AG10803 (cell line): ENCODE results near the gene SMARCB1.

Experiments used
- DNase-seq: peaks from one replicate; pipeline ENCODE4 v3.0.0; 2010; ENCODE audit warnings: low read depth
- H3K4me3 ChIP-seq: 2 replicates; pipeline ENCODE4 v1.5.1; 2011; ENCODE audit warnings: mild to moderate bottlenecking, low read length, control low read depth
- TF ChIP-seq, protein P1 (sequence below): conservative IDR thresholded peaks from 2 replicates; pipeline ENCODE4 v1.5.1; 2011; ENCODE audit warnings: mild to moderate bottlenecking, low read length, control low read depth, inconsistent platforms

Gene SMARCB1

DNA sequence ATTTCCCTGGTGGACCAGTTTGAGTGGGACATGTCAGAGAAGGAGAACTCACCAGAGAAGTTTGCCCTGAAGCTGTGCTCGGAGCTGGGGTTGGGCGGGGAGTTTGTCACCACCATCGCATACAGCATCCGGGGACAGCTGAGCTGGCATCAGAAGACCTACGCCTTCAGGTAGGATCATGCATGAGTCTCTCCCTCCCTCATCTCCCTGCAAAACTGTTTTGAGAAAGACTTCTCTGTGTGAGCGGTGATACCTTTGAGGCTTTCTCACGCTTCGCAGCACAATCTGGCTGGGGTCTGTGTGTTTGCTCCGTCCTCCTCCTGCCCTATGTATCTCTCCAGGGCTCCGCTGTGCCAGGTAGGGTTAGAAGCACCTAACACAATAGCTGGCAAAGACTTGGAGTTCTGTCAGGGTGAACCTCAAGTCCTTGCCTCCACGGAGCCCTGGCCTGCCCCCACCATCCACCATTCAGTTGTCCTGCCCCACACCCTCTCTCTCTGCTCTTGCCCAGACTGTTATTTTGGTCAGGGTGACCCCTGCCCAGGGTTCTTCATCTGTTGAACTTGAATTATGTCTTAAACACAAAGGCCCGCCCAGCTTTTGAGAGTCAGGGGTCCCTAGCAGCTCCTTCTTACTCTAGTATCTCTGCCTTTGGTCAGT, 38.6 kb downstream of the SMARCB1 start:
- no peak for DNase-seq
- TF ChIP-seq, protein P1, sequence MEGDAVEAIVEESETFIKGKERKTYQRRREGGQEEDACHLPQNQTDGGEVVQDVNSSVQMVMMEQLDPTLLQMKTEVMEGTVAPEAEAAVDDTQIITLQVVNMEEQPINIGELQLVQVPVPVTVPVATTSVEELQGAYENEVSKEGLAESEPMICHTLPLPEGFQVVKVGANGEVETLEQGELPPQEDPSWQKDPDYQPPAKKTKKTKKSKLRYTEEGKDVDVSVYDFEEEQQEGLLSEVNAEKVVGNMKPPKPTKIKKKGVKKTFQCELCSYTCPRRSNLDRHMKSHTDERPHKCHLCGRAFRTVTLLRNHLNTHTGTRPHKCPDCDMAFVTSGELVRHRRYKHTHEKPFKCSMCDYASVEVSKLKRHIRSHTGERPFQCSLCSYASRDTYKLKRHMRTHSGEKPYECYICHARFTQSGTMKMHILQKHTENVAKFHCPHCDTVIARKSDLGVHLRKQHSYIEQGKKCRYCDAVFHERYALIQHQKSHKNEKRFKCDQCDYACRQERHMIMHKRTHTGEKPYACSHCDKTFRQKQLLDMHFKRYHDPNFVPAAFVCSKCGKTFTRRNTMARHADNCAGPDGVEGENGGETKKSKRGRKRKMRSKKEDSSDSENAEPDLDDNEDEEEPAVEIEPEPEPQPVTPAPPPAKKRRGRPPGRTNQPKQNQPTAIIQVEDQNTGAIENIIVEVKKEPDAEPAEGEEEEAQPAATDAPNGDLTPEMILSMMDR = no peak
- no peak overlapping the region for H3K4me3 ChIP-seq

DNA sequence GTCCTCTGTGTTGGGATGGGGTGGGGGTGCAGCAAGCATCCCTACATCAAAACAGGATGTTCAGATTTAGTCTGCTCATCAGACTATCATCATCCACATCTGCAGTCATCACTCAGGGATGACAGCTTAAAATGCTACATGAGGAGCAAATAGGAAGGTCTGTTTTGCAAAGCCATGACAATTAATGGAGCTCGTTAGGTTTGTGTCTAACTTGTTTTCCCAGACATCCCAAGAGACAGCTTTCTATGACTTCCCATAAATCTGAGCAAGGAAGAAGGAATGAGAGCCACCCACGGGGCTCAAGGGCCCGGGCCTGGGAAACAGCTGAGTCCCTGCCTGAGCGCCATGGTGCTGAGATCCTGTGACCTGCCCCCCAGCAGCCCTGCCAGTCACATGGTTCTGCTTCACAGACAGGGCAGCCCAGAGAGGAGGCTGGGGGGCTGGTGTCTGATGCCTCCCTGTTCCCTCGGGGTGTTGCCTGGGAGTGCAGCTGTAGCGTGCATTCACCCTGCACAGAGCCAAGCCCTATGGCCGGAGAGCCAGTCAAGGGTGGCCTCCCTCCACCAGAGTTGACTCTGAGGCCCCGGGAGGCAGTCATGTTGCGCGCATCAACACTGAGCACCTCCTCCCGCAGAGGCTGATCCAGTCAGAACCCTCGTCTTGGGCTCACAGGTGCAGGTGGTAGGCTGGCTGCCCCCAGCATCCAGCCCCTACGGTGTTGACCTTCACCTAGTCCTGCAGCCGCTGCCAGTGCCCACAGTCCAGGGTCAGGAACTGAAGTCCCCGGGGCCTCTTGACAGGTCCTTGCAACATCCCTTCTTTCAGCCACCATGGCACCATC, 40.0 kb downstream of the SMARCB1 start:
- DNase-seq = peak; percentile 75
- TF ChIP-seq, protein P1 = no peak
- no peak overlapping the region for H3K4me3 ChIP-seq

DNA sequence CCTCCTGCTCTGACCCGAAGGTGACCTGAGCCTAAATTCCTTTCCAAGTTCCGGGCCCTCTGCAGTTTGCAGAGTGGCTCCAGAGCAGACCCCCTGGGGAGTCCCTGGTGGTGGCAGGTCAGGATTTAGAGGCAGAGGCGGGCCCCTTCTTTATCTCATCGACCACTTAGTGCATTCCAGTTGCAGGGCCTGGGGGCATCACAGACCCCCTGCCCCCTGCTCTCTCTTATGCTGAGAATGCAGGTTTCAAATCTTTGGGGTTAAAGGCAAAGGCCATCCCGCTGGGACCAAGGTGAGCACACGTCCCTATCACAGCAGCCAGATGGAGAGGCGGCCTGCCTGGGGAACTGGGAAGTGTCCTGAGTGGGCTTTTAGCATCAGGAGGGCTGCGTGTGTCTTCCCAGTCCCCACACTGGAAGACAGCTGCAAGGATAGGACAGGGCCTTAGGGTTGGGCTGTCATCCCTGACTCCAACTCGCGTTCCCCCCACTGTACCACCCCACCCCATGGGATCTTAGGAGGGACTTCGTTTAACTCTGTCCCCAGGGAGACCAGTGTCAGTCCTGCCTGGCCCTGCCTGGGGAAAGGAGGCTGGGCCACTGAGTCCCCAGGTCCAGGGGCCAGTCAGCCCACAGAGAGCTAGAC, 40.7 kb downstream of the SMARCB1 start:
- TF ChIP-seq, protein P1 = no peak
- no peak for DNase-seq
- H3K4me3 ChIP-seq = no peak overlapping the region

DNA sequence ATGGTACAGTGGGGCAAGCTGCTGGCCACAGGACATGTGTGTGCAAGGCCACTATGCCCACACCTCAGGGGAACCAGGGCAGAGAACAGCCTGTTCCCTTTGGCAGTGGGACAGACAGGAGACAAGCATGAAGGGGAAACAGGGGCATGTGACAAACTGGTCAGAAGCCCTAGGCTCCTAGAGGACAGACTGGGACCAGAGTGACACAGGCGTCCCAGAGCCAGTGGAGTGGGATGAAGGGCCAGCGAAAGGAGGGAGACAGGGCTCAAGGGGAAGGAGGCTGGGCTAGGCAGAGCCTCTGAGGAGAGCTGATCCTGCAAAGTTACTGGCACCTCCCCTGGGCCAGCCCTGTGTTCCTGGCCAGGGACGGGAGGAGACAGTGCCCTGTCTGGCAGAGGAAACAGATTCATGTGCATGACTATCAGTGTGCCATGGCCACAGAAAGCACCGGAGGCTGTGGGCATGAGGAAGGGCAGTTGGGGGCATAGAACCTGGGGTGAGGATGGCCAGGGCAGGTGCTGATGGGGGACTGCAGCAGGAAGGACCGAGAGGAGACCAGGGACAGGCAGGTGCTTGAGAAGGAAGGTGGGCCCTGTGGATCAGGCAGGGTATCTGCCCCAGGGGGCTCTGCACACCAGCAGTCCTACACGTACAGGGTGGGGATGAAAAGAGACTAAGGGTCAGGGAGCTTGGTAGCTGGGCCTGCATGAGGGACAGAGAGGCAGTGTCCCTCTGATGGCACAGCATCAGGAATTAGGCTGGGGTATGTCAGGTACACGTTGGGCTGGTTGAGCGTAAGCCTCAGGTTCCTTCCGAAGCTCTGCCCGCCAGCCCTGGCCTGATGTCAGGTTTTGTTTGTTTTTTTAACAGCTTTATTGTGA, 42.3 kb downstream of the SMARCB1 start:
- DNase-seq = no peak
- TF ChIP-seq, protein P1 = no peak

DNA sequence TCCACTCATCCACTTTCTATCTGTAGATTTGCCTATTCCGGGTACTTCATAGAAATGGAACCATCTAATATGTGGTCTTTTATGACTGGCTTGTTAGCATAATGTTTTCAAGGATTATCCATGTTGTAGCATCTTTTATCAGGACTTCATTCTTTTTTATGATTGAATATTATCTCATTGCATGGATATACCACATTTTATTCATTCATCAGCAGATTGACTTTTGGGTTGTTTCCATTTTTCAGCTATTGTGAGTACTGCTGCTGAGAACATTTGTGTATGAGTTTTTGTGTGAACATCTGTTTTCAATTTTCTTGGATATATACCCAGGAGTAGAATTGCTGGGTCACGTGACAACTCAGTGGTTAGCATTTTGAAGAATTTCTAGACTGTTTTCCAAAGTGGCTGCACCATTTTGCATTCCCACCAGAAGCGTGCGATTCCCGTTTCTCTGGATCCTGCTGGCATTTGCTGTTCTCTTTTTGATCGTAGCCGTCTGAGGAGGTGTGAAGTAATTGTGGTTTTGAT, 43.1 kb downstream of the SMARCB1 start:
- no peak overlapping the region for H3K4me3 ChIP-seq
- TF ChIP-seq, protein P1 = no peak
- peak; percentile 95 for DNase-seq

More for the DNA sequence above, 42.3 kb downstream of the SMARCB1 start:
- no peak overlapping the region for H3K4me3 ChIP-seq

DNA sequence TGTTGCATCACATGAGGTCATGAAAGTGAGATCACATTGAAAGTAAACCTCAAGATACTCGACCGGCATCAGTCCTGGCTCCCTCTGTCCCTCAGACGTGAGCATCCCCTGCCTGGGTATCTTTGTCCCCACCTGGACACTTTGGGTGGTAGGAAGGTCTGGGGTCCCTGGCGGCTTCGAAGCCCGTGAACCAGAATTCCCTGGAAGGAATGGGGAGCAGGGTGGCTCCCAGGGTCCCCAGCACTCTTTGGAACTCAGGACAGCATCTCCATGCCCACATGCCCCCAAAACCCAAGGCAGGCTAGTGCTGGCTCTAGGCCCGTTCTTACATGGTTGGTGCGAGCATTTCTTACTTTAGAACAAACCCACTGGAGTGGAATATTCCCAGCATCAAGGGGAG, 44.5 kb downstream of the SMARCB1 start:
- no peak for DNase-seq
- no peak overlapping the region for H3K4me3 ChIP-seq
- TF ChIP-seq, protein P1 = no peak
